ENCODE results near the gene LIPA.

GRCh38 chr10:89165923-89166322, 85.7 kb downstream of the LIPA start:
- TF ChIP-seq CTCF (IDR thresholded peaks at IDR 0.05) (no peak), POLR2AphosphoS5 (IDR thresholded peaks at IDR 0.05) (no peak)
